NCI-H2107 treated with DMSO at 0.1 percent for 48 hours (cell line): ENCODE results near the gene ZNF367.
"Not testable (repeated sequence)": the region's sequence is repeated elsewhere in the genome, so short reads cannot be mapped to it uniquely, and the experiment has no call there.

Experiments
- DNase-seq: peaks from one replicate; lab custom pipeline; 2025; ENCODE audit not compliant: unreplicated experiment; lab: John Stamatoyannopoulos, UW

ZNF367 gene

DNA sequence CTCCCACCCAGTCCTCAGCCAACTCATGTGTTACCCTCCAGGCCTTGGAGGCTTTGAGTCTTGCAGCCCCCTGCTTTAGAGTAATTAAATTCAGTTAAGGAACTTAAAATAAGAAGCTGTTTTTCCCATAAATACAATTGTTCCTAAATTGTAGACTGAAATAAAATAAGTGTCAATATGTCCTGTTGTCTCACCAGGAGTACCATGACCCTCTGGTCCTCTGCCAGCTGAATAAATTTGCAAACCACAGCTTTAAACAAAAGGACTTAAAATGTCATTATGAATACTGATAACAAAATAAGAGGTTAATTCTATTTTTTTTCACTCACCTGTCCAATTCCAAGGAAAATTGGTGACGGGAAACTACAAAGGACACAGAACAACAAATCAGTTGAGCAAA, 50.2 kb downstream of the ZNF367 start:
- no peak for DNase-seq

DNA sequence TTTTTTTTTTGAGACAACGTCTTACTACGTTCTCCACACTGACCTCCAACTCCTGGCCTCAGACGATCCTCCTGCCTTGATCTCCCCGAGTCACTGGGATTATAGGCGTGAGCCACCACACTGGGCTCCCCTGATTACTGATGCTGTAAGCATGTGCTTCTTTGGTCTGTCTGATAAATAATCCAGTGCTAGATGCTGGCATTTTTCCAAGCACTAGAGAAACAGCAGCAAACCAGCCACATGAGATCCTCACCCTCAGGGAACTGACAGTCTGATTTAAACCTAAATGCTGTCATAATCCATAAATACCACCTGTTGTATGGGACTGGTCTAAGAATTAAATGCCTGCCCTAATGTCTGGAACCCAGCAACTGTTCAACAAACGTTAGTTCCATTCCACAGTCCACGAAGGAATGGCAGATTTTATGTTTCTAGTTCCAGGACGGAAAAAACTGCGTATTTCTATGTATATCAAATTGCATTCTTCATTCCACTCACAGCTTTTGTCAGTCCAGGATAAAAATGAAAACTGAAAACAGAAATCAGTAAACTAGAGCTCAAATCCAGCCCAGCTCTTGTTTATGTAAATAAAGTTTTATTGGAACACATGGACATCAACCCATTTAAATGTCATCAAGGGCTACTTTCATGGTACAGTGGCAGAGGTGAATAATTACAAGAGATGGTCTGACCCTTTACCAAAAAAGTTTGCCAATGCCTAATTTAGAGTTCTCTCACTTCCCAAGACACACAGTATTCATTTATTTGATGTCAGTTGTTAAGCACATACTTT, 54.8 kb downstream of the ZNF367 start:
- no peak for DNase-seq

DNA sequence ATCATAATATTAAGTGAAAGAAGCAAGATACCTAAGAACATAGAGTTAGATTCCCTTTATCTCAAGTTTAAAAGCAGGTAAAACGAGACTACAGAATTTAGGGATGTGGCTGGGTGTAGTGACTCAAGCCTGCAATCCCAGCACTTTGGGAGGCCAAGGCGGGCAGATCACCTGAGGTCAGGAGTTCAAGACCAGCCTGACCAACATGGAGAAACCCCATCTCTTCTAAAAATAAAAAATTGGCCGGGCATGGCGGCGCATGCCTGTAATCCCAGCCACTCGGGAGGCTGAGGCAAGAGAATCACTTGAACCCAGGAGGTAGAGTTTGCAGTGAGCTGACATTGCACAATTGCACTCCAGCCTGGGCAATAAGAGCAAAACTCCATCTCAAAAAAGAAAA, 56.1 kb downstream of the ZNF367 start:
- DNase-seq, result not testable (repeated sequence)

DNA sequence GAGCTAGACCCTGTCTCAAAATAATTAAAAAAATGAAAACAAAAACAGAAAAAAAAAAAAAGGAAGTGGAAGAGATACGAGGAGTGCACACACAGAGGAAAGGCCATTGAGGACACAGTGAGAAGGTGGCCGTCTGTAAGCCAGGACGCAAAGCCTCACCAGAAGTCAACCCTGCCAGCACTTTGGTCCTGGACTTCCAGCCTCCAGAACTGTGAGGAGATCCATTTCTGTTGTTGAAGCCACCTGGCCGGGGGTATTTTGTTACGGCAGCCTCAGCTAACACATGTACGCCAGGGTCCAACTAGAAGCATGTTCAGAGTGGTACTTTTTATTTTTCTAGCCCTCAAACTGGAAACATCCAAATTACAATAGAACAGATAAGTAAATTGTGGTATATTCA, 56.5 kb downstream of the ZNF367 start:
- no peak for DNase-seq

DNA sequence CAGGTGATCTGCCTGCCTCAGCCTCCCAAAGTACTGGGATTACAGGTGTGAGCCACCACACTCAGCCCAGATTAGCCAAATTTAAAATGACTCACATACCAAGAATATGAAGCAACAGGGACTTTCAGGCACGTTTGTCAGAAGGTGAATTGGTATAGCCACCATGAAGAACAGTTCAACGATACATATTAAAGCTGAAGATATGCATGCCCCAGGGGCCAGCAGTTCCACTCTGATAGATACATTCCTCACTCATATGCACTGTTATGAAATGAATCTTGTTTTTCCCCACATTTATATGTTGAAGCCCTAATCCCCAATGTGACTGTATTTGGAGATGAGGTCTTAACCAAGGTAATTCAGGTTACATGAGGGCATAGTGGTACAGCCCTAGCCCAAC, 57.2 kb downstream of the ZNF367 start:
- no peak for DNase-seq

DNA sequence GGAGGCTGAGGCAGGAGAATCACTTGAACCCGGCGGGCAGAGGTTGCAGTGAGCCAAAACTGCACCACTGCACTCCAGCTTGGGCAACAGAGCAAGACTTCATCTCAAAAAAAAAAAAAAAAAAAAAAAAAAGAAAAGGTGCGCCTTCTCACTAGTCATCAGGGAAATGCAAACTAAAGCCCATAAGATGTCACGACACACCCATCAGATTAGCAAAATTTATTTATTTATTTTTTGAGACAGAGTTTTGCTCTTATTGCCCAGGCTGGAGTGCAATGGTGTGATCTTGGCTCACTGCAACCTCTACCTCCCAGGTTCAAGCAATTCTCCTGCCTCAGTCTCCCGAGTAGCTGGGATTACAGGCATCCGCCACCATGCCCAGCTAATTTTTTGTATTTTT, 57.6 kb downstream of the ZNF367 start:
- DNase-seq, result not testable (repeated sequence)

DNA sequence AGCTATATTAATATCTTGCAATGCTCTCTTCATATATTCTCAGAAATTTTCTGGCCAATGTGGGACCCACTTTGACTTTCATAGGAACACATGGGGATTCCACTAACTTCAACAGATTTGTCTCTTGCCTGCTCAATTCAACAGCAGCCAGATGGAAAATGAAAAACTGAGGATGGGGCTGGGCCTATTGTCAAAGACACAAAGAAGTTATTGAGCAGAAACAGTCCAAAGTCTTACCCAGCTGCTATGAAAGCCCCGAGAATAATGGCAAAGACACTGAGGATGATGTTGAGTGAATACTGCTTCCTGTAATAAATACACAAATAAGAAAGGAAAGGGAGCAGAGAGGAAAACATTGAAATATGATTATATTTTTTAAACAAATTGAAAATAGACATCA, 67.3 kb downstream of the ZNF367 start:
- DNase-seq, result no peak

DNA sequence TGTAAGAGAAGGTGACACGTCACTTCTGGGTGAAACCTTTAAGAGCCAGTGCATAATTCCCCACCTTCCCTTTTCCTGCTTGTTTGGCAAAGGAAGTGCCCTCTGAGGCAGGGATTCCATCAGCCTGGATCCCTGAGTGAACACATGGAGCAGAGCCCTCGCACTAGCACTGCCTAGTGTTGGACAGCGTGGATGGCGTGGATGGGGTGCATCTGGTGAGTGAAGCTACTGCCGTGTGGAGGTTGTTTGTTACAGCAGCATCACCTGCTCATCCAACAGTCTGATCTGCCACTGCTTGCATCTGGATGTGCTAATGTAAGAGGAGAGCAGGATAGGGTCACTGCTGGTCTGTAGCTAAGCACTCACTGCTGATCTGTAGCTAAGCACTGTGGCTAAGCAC, 69.9 kb downstream of the ZNF367 start:
- no peak for DNase-seq

DNA sequence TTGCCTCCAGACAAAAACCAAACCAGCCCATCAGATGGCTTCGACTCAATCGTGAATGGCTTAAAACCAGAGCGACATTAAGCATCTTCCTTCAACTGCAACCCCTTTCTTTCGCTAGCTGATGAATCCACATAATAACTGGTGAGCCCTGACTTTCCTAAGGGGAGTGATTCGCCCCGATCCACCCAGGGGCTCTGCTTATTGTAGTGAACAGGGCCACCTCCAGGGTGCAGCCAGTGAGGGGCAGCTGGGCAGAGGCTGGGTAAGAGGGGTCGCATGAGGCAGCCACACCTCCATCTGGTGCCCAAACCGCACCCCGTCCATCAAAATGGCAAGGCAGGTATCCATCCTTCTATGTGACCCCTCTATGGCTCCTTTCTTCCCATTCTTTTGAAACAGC, 72.6 kb downstream of the ZNF367 start:
- DNase-seq, result no peak

DNA sequence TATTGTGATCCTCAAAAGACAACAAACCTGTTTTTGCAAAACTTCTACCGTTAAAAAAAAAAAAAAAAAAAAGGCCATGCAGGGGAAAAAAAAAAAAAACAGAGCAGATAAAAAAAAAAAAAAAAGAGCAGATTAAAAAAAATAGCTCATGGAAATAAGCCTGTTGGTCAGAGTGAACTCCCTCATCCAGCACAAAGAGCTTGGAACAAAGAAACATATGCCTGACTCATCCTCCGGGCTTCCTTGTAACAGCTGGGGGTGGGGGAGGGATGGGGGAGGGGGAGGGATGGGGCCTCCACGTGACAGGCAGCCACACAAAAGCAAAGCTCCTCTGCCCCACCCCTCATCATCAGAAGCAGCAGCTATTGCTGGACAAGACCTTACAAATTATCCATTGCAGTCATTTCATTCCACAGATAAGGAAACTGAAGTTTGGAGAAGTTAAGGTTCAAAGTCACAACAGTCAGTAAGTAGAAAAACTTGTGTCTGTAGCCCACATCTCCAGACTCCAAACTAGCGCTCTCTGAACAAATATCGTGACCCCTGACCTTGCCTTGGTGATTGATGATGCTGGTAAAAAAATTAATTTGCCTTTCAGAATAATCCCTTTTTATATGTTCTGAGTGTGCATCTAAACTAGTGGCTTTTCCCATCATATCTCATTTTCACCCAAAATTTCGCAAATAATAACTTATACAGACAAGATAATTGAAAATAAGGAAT, 73.6 kb downstream of the ZNF367 start:
- DNase-seq, result no peak

DNA sequence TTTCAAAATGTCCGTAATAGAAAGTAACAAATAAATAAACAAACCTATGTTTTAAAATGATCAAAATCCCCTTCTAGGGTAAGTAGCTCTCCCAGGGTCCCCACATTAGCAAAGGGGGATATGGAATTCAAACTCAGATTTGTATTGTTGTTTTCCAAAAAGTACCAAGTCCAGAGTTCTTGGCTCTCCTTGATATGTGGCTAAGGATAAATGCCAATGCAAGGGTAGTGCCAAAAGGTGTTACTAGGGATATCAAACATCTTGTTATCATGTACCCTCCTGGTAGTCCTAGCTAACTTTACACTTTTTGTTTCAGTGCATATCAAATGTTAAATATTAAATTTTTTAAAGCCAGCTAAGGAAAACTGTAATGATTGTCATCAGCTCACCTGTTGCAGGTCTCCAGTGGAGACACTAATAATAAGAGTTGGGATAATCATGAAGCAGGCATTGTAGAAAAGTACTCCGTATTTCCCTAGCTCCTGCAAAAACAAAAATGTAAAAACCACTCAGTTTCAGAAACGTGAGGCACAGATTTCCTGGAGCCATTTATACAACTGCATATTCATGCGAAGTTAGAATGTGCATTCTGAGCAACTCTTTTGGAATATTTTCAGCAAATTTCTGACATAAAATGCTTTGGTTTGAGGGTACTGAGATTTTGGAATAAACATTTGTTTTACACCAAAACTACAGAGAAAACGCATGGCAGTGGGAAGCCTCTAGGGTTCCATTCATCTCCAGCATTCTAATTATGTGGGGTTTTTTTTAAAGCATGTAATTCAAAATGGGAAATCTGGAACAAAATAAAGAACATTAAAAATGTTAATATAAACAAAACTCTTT, 74.4 kb downstream of the ZNF367 start:
- DNase-seq, result no peak

DNA sequence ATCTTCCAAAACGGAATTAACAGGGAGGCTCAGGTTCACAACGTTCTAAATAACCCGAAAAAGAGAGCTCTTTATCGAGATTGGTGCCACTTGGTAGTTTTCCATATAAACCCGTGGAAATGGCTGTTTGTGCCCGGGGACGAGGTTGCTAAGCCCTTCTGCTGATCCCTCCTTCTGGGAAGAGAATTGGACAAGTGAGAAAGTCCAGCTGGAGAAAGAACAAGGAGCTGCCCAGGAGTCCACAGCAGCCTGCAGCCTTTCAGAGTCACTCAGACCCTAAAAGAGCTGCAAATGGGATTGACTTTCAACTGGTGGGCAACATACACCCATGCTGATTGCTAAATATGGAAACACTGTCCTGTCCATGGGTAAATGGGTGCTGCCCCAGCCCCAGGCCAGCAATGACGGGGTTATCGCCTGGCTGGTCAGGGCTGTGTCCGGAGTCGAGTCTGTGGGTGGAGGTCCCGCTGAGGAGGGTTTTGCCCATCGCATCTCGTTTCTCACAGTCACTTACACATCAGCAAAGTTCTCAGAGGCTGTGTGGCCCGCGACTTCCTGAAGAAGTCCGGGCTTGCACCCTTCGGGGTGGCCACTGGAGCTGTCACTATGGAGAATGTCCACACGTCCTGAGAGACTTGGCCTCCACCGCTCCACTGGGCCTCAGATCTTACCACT, 75.5 kb downstream of the ZNF367 start:
- DNase-seq, result no peak

DNA sequence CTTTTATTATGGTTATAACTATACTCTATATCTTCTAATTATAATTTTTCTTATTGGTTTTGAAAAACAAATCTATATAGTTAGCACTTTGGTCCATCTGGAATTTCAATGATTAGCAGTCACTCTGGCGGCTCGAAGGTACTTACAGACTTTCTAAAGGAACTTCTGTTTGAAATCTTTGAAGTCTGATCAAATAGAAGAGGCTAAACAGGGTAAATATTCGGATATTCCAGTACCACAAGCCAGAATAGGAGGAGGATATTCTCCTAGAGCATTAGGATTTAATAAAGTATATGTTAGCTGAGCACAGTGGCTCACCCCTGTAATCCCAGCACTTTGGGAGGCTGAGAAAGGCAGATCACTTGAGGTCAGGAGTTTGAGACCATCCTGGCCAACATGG, 77.5 kb downstream of the ZNF367 start:
- DNase-seq, result no peak

DNA sequence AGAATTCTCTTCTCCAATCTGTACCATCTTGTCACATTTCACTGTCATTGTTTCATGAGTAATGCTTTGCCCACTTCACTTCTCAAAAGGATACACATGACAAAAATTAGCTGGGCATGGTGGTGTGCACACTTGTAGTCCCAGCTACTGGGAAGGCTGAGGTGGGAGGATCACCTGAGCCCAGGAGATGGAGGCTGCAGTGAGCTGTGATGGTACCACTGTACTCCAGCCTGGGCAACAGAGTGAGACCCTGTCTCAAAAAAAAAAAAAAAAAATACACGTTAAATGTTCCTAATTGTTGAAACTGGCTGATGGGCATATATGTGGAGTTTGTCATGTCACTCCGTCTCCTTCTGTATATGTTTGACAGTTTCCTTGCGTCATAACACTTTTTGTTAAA, 79.9 kb downstream of the ZNF367 start:
- no peak for DNase-seq
